ENCODE results near the gene TPRG1L.

TPRG1L gene

DNA sequence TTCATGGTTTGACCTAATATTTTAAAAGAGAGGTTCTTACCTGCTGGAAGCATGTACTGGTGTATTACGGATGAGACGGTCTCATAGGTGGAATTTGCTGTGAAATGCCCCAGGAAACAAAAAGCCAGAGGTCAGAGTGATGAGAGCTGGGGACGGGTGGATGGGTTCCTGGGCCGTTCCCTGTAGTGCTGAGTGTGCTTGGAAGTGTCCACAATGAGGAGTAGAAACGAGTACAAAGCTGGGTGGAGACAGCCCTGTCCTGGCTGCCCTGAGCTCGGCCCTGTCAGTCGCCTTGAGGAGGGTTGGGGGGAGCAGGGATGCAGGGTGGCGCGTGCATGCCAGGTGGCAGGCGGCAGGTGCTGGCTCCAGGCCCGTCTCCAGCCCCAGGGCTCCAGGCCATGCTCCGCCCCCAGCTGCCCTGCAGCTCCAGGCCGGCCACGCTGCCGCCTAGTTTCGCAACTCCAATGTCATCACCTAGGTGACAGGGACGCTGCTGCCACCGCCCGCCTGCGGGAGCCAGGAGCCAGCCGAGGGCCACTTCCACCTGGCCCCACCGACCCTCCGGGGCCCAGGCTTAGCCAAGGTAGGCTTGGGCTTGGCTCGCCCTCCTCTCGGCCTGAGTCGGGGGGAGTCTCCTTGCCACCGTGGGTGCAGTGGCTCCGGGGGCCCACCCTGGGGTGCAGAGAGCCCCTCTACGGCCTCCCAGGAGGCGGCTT lies 43.9 kb downstream of the TPRG1L start:
- no peak for DNase-seq

GRCh38 chr1:3669421-3669821 lies 44.6 kb downstream of the TPRG1L start:
- DNase-seq, result no peak

DNA sequence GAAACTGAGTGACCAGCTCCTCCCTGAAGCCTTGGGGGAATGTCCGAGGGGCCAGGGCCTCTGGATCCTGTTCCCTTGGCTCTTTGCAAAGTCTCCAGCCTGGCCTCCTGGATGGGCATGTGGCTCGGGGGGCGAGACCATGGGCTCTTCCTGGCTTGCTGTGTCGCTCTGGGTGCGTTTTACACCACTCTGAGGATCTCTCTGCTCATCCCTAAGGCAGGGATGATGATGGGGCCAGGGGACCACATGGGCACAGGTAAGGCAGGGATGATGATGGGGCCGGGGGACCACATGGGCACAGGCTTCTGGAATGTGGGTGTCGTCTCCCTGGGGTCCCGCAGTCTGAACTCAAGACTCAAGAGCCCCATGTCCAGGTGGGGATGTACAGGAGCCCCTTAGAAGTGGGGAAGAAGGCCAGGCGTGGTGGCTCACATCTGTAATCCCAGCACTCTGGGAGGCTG lies 45.2 kb downstream of the TPRG1L start:
- no peak for DNase-seq

DNA sequence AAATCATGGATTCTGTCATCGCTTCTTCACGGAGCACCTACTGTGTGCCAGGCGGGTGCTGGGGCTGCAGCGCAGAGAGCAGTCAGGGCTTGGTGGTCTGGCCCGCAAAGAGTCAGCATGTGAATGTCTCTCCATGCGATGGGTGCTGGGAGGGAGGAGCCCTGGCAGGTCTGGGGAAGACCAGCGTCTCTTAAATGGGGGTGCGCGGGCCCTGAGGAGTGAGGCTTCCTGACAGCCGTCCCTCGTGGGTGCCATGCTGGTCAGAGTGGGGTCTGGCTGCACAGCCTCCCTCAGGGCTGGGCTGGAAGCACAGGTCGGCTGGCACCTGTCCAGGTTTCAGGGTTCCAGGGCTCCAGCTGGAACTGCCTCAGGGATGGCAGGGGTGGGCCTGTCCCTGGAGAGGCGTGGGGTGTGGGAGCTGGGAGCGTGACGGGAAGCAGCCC lies 46.0 kb downstream of the TPRG1L start:
- DNase-seq, result no peak

DNA sequence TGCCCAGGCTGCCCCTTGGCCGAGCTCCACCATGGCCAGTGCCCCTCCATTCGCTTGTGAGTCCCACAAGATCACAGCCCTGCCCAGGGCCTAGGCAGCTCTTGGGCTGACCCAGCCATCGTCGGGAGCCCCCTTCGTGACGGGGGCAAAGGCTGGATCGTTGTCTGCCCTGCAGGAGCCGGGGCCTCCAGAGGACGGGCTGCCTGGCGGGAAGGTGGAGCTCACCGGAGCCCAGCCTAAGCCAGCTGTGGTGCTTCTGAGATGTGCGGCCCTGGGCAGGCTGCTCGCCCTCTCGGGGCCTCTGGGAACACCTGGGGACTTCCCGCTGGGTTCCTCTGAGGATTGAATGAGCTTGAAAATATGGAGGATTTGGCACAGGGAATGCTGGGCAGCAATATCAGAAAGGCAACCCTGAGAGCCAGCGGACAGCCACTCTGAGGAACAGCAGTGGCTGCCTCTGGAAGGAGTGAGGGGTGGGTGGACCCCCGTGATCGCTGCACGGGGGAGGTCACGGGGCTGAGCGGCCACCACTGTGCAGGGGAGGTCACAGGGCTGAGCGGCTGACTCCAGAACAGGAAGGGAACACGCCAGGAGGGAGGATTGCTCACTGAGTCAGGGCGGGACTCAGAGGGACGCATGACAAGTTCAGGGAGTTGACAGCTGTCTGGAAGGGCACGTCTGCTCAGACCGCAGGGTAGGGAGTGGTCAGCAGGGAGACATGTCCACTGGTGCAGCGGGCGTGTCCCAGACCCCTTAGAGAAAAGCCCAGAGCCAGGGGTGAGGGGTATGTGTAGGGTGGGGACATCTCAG lies 46.8 kb downstream of the TPRG1L start:
- no peak for DNase-seq

DNA sequence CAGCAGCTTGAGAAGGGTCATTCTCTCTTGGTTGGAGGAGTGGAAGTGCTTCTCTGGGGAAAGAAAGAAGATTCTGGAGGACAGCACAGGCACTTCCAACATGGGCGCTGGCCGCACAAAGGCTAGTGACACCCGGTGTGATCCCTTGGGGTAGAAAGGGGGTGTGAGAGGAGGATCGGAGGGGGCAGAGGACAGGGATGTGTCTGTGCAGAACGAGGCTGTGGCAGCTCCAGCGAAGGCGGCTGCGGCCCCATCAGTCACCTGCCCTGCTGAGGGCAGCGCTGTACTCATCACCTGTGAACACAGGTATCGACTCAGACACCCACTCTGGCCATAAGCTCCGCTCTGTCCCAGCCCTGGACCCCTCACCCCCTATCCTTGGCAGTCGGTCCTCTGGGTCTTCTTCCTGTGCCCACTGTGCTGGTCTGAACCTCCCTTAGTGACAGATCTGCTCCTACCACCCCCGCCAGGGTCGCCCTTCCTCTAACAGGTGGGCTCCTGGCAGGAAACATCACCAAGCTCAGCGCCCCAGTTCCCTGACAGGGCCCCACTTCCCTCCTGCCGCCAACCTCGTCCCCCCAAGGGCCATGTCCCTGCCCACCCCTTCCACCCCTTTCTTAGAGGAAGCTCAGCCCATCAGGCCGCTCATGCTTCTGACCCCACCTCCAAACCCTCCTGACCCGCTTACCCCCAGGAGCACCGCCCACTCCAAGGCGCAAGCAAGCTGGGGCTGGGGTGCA lies 47.6 kb downstream of the TPRG1L start:
- DNase-seq, result no peak

GRCh38 chr1:3672971-3673361 lies 48.2 kb downstream of the TPRG1L start:
- DNase-seq, result no peak

GRCh38 chr1:3673381-3674099 lies 48.7 kb downstream of the TPRG1L start:
- DNase-seq, result no peak

GRCh38 chr1:3674100-3675094 lies 49.6 kb downstream of the TPRG1L start:
- no peak for DNase-seq

- DNase-seq, result no peak
Observed at GRCh38 chr1:3675436-3675835, 50.6 kb downstream of the TPRG1L start.

GRCh38 chr1:3676581-3677470 lies 52.0 kb downstream of the TPRG1L start:
- no peak for DNase-seq

DNA sequence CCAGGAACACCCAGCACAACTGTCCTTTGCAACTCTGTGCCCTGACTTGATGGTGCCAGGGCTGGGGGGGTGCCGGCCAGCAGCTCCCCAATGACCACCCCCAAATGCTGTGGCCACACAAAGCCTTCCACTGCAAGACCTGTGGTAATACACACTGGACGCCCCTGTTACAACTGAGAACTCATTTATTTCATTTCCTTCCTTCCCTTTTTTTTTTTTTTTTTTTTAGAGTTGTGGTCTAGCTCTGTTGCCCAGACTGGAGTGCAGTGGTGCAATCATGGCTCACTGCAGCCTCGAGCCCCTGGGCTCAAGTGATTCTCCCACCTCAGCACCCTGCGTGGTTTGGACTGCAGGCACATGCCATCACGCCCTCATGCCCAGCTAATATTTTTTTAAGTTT lies 52.7 kb downstream of the TPRG1L start:
- DNase-seq, result no peak

- no peak for DNase-seq
Observed at GRCh38 chr1:3678361-3679097, 53.7 kb downstream of the TPRG1L start.

DNA sequence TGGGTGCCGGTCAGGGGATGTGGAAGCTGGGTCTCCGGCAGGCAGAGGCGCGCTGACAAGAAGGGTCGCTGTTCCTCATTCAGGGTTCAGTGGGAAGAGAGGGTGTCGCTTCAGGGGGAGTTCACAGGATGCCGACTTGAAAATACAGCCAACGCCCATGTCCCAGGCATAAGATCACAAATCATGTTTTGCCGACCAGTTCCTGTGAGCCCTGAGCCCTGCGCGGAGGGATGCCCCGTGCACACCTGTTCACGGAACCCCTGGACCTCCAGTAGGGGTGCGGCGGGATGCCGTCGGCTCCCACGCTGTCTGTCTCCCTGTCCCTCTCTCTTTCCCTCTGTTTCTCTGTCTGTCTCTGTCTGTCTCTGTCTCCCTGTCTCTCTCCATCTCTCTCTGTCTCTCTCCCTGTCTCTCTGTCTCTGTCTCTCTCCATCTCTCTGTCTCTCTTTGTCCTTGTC lies 54.3 kb downstream of the TPRG1L start:
- no peak for DNase-seq

Measured in effector CD8-positive, alpha-beta T cell (primary cell).